Inferior parietal cortex (tissue), 1 donor: ENCODE data around the gene PRRG1.
"Not testable (repeated sequence)": the region's sequence is repeated elsewhere in the genome, so short reads cannot be mapped to it uniquely, and the experiment has no call there.

Source experiments
- DNase-seq: peaks from one replicate; pipeline ENCODE4 v3.0.0-alpha.2; 2016; ENCODE audit errors: extremely low spot score

Gene PRRG1

DNA sequence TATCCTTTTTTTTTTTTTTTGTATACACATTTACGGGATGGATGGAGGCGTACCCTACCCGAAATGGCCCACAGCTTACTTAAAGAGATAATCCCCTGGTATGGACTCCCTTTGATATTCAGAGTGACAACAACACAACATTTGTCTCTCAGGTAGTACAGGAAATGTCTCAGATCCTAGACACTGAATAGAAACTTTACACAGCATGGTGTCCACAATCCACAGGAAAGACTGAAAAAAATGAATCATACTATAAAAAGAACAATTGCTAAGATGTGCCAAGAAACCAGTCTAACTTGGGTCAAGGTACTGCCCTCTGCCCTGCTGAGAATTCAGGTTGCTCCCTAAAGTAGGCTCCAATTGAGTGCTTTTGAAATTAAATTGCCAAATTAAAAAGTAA lies 121.5 kb downstream of the PRRG1 start:
- DNase-seq, result no peak

DNA sequence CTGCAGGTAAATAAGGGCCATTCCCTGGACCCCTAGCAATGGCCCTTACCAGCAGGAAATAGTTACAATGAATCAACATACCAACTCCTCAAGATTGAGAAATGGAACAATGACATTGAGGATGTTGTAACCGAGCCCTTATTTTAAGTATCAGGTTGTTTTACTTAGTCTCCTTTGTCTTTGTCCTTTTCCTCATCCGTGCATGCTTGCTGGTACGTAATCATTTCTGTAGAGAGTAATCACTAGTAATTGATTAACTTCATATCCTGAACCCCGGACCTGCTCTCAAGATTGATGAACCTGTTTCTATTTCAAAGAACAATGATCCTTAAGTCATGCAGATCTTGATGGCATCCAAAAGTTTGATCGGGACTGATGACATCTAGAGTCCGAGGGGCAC lies 123.7 kb downstream of the PRRG1 start:
- DNase-seq, result no peak

DNA sequence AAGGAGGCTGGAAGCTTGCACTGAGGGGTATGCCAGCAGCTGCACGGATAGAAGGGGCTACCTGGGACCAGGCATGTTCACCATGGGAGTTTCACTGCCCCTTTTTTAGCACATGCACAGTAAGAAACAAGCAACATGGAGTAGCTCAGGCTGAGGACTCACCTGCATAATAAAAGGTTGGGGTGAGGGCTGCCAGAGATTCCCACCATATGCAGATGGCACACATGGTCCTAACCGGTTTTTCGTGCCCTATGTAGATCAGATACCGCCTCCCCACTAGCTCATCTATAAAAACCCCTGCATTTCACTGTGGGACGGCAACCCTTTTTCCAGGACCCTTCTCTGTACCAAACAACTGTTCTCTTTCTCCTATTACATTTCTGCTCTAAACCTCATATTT lies 125.3 kb downstream of the PRRG1 start:
- no peak for DNase-seq

DNA sequence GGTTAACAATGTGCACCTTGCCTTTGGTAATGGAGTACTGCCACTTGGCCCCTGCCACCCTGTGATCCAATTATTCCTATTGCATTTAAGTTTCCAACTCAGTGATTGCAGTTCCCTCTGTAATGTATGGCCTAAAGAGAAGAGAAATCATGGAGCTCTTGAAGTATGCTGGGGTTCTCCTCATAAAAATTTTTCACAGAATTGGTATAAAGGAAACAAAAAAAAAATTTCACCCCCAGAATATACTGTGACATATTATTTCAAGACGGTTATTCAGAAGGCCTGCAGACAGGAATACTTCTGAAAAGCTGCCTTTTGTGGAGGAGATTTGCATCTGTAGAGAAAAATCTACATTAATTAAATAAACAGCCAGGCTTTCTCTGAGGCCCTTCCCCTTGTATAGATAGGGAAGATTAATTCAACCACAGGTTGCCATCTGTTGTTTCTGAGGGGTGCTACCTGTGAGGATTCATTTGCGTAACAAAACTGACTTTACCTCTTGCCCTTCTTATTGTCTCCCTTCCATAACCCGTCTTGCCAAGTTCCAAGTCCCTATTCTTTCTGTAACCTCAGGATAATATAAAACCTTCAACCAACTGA lies 127.5 kb downstream of the PRRG1 start:
- DNase-seq, result no peak

DNA sequence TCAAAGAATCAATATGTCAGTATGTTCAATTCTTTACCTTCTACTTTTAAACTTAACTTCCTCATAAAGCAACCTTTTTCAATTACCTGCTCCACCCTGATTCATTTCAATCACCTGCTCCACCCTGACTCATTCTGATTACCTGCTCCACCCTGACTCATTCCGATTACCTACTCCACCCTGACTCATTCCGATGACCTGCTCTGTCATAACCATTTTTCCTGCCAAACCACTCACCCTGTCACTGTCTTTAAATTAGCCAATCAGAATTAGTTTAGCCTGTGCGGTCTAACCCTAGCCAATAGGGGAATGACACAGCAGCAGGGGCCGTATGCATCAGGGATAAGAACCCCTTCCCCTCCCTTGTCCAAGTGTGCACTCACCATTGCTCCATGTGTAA lies 135.2 kb downstream of the PRRG1 start:
- DNase-seq, result not testable (repeated sequence)

DNA sequence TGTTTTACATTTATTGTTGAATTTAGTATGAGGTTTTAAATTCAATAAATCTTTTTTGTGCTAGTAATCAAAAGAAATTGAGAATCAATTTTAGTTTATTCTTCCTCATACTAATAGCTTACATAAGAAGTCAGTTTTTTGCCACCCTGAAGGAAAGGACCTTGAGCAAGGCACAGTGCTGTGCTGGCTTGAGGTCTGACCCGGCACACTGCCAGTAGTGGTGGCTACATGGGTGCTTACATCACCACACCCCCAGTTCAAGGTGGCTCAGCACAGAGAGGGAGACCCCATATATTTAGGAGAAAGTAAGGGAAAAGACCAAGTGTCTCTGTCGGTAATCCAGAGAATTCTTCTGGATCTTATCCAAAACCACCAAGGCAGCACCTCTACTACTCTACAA lies 136.3 kb downstream of the PRRG1 start:
- no peak for DNase-seq

DNA sequence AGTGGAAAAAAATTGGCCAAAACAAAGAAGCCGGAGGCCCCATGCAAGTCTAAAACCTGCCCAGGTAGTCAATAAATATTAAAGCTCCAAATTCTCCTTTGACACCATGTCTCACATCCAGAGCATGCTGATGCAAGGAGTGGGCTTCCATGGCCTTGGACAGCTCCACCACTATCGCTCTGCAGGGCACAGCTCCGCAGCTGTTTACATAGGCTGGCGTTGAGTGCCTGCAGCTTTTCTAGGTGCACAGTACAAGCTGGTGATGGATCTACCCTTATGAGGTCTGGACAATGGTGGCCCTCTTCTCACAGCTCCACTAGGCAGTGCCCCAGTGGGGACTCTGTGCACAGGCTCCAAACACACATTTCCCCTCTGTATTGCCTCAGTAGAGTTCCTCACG lies 138.1 kb downstream of the PRRG1 start:
- no peak for DNase-seq

DNA sequence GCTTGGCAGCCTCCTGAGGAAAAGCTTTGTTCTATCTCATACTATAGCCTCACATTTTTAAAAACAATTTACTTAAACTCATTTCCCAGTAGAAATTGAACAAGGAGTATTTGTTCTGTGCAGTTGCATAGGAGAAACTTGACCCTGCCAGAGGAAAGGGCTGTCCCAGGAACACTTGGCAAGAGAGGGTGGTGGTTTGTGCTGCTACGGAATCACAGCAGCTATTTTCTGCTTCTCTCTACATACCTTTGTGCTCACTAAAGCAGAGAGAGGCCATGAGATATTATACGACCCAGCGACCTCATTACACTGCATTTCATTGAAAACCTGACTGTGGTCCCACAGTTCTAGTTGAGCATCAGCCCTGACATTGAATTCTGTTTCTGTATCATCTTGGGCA lies 139.2 kb downstream of the PRRG1 start:
- DNase-seq, result no peak

DNA sequence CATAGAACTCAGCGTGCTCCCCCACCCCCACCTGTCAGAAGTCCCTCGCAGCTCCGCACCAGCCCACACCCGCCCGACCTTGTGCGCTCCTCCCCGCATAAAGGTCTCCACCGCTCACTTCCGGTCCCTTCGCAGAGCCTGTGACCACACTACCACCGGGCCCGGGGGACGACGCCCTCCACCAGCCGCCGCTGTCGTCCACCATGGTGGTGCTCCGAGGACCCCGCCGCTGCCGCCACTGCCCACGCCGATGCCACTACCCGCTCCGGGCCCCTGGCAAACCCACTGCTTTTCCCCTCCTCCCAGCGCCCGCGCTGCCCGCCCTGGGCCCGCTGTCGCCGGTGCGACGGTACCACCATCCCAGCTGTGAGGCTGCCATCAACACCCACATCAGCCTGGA lies 142.5 kb downstream of the PRRG1 start:
- DNase-seq, result no peak

DNA sequence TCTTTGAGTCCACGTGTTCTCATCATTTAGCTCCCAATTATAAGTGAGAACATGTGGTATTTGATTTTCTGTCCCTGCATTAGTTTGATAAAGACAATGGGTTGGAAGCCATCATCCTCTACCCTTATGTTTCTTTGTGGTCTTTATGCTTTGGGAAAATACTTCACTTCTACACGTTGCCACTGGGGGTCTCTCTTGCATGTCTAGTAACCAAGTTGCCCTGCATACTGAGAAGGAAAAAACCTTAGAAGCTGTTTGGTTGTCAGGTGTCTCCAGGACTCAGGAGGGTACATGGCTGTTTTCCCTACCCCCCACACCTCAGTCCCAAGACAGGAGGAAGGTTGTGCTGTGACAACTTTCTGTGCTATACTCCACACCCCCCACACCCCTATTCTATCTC lies 146.6 kb downstream of the PRRG1 start:
- DNase-seq, result not testable (repeated sequence)

DNA sequence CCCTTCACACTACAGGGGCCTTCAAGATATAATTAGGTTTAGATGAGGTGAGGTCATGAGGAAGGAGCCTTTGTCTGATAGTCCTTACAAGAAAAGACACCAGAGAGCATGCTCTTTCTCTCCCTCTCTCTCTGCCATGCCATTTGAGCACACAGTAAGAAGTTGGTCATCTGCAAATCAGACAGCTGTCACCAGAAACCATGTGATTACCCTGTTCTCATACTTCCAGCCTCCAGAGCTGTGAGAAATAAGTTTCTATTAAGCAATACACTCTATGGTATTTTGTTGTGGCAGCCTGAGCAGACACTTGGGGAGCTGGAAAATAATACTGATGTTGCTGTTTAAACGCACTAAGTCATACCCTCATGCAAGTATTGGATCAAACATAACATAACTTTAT lies 148.0 kb downstream of the PRRG1 start:
- DNase-seq, result not testable (repeated sequence)

DNA sequence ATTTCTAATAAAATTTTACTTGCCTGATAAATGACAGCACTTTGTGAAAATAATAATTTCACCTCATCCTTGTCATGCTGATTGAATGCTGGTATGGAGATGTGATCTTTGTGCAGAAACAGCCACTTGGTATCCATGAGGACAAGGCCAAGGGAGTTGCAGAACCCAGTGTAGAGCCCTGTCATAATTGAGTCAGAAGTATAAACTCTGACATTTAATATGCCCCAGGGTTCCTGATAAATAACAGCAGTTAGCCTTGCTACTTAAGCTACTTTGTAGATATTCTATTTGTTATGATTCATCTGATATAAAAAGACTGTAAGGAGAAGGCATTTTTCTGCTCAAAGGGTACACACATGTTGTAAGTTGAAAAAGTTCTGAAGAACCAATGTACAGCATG lies 149.2 kb downstream of the PRRG1 start:
- DNase-seq, result not testable (repeated sequence)

DNA sequence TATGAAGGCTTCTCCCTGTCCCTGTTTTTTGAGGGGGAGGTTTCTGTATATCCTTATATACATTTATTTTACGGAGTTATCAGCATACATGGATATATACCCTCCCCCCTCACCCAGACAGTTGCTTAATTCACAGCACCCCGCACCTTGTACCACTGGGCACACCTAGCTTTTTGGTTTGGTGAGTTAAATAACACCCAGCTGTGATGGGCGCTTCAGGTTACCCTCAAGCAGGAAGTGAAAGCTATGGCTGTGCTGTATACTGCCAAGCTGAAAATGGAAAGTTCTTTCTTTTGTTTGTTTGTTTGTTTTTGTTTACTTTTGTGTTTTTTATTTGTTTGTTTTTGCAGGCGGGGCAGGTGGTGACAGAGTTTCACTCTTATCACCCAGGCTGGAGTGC lies 150.5 kb downstream of the PRRG1 start:
- DNase-seq, result not testable (repeated sequence)

DNA sequence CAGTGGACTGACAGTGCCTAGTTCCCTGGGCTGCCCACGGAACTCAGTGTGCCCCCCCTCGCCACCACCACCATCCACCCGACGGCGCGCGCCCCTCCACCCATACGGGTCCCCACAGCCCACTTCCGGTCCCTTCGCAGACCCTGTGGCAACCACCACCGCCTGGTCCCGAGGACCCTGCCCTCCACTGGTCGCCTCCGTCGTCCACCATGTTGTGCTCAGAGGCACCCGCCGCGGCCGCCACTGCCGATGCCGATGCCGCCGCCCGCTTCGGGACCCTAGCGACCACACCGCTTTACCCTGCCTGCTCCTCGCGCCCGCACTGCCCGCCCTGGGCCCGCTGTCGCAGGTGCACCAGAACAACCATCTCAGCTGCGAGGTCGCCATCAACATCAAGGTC lies 155.8 kb downstream of the PRRG1 start:
- DNase-seq, result no peak
